Measurements from ENCODE around the gene SGK1. TPM values are rescaled to one million over a fixed set of nuclear protein-coding genes. Genes with fewer than 3 reads are reported as not detected.

Gene SGK1
- total and polyA plus RNA-seq, 7 donors = 17.2 to 352 (median 35.2) TPM

DNA sequence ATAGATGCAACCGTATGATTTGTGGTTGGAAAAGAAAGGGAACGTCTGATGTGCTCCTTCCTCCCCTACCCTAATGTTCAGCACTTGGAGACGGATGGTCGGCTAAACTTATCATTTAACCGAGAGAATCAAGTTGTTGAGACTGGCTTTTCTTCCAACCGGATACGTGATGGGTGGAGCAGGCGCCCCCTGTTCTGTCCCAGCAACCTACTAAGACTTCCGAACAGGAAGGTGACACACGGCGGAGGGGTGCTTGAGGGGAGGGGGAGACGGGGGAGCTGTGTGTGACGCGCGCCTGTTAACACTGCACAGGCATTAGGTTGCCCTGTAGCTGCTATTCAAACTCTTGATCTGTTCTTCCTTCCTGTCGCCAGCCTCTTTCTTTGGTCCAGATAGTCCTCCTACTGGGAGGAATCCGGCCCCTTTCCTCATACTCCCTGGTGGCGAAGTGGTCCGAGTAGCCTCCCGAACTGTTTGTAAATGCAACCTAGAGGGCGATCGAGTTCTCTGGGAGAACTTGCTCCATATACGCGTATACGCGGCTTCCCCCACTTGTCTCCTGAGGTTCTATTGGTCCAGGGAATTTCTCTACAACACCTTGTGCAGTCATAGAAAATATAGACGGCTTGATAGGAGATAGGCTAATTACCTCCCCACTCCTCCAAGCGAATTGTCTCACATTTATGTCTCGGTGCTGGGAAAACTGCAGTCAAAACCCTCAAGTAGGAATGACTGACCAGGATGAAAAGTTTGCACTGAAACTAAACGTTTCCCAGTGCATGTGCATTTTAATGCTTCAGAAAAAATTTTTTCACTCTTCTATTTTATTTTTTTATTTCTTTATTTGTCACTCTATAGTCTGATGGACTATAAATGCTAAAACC lies 139.5 kb downstream of the SGK1 start:
- TF ChIP-seq EP300 (IDR thresholded peaks at IDR 0.05) (no peak), POLR2AphosphoS5 (IDR thresholded peaks at IDR 0.05) (peak in 1 of 4 donors; percentile 15)
- TF ChIP-seq, protein P1, sequence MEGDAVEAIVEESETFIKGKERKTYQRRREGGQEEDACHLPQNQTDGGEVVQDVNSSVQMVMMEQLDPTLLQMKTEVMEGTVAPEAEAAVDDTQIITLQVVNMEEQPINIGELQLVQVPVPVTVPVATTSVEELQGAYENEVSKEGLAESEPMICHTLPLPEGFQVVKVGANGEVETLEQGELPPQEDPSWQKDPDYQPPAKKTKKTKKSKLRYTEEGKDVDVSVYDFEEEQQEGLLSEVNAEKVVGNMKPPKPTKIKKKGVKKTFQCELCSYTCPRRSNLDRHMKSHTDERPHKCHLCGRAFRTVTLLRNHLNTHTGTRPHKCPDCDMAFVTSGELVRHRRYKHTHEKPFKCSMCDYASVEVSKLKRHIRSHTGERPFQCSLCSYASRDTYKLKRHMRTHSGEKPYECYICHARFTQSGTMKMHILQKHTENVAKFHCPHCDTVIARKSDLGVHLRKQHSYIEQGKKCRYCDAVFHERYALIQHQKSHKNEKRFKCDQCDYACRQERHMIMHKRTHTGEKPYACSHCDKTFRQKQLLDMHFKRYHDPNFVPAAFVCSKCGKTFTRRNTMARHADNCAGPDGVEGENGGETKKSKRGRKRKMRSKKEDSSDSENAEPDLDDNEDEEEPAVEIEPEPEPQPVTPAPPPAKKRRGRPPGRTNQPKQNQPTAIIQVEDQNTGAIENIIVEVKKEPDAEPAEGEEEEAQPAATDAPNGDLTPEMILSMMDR (IDR thresholded peaks at IDR 0.05) = peak; percentile 38 to 59 (median 52)
- Histone ChIP-seq H3K27ac (peak overlapping the region; percentile 24 to 52 (median 46)), H3K36me3 (no peaks in the 10 kb centered on the region), H3K4me1 (peaks cover 0 to 32% (median 26%) of the 10 kb centered on the region in 4 donors), H3K9me3 (no peaks in the 10 kb centered on the region), H3K4me3 (peak overlapping the region in 3 of 4 donors; percentile 27 to 31 (median 27)), H3K27me3 (peaks cover 0 to 42% (median 0%) of the 10 kb centered on the region in 3 donors)
- WGBS, 2 donors = 3 to 5% methylated on average over 30 of the region's 30 CpGs
- intact Hi-C loops (cut with DNase I) = loop anchor here (5.0 to 10.0 kb wide), 3 partner anchors 224 to 876 kb away; partner anchors contain the start of genes HBS1L and TBPL1
- peak; percentile 86 for DNase-seq

DNA sequence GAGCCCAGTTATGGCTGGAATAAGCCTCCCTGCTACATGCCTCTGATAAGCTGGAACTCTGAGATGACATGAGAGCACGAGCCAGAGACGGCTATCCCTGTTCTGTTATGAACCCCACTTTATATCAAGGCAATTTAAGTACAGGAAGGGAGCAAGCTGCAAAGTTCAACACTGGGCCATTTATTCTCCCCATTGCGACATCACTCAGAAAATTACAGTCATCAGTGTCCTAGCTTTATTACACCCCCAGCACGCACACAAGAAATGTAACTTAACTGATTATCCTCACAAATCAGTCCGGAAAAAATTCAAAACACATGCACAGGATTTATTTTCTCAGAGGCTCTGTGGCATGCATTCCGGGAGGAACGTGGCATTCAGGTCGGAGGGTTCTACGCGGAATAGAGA lies 140.2 kb downstream of the SGK1 start:
- peaks cover 0 to 42% (median 0%) of the 10 kb centered on the region in 3 donors for H3K27me3 ChIP-seq
- WGBS, 2 donors = 15 to 30% methylated on average over 10 of the region's 10 CpGs
- no peaks in the 10 kb centered on the region for H3K9me3 ChIP-seq
- no peak for DNase-seq
- H3K4me3 ChIP-seq = peak overlapping the region in 3 of 4 donors; percentile 27 to 31 (median 27)
- no peak for TF ChIP-seq POLR2AphosphoS5 (IDR thresholded peaks at IDR 0.05)
- no peak for TF ChIP-seq EP300 (IDR thresholded peaks at IDR 0.05)
- TF ChIP-seq POLR2A (IDR thresholded peaks at IDR 0.05) = no peak
- TF ChIP-seq, protein P1 (IDR thresholded peaks at IDR 0.05) = no peak
- peaks cover 0 to 32% (median 26%) of the 10 kb centered on the region in 4 donors for H3K4me1 ChIP-seq
- intact Hi-C loops (cut with DNase I) = loop anchor here (5.0 to 10.0 kb wide), 3 partner anchors 223 to 877 kb away; partner anchors contain the start of genes HBS1L and TBPL1
- H3K36me3 ChIP-seq = peaks cover 0 to 4% (median 0%) of the 10 kb centered on the region in 4 donors
- peak overlapping the region; percentile 24 to 52 (median 46) for H3K27ac ChIP-seq

DNA sequence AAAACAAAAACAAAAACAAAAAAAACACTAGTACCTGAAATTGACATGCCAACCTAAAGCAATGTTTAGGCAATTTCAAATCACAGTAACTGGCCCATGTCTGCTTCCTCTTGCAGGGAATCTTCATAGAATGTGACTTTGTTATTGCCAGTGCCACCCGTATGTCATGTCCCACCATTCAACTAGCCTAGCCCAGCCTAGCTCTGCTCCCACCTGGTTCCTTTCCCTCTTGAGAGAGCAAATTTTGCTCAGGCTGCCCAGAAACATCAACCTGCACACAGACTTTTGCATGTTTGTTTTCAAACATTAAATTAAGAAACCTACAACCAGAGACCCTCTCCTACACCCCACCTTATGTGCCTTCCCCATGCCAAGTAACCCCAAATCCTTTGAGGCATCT lies 140.7 kb downstream of the SGK1 start:
- Histone ChIP-seq H3K4me1 (peaks cover 0 to 32% (median 26%) of the 10 kb centered on the region in 4 donors), H3K9me3 (no peaks in the 10 kb centered on the region), H3K27ac (peak overlapping the region in 3 of 4 donors; percentile 6 to 52 (median 43)), H3K4me3 (no peak overlapping the region), H3K27me3 (peaks cover 0 to 42% (median 0%) of the 10 kb centered on the region in 3 donors), H3K36me3 (peaks cover 0 to 7% (median 0%) of the 10 kb centered on the region in 4 donors)
- TF ChIP-seq EP300 (IDR thresholded peaks at IDR 0.05) (no peak), POLR2A (IDR thresholded peaks at IDR 0.05) (no peak), POLR2AphosphoS5 (IDR thresholded peaks at IDR 0.05) (no peak)
- TF ChIP-seq, protein P1 (IDR thresholded peaks at IDR 0.05) = no peak
- DNase-seq = no peak
- 83 to 88% methylated on average over 1 of the region's 1 CpG for WGBS, 2 donors
- intact Hi-C loops (cut with DNase I) = loop anchor here (5.0 to 10.0 kb wide), 3 partner anchors 222 to 878 kb away; partner anchors contain the start of genes HBS1L and TBPL1

DNA sequence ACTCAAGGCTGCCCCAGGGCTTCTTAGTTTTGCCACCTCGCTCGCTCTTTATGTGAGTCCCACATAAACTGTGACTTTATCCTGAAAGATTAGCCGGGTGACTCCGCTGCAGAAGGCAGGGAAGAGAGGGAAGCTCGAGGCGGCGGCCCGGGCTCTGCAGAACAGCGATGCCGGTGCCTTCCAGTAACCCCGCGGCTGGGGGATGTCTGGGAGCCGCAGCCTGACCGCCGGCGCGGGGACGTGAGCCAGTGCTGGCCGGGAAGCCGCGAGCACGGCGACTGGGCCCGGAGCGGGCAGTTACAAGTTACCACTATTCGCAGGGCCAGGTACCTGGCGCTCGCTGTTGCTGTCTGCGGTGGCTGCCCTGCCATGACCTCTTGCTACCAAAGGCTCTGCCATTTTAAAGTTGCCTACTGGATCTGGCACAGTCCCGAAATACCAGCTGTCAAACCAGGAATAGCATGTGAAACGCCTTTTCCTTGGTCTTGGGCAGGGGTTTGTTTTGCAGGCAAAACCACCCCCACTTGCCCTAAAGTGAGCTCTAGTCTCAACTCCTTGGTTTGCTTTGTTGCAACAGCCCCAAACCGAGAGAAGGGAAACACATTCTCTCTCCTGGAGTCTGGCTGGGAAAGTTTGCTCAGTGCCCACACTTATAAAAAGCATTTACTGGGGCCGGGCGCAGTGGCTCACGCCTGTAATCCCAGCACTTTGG lies 141.5 kb downstream of the SGK1 start:
- intact Hi-C loops (cut with DNase I) = loop anchor here (5.0 to 10.0 kb wide), 3 partner anchors 222 to 878 kb away; partner anchors contain the start of genes HBS1L and TBPL1

More for the DNA sequence above, 141.5 kb downstream of the SGK1 start:
- H3K4me1 ChIP-seq = peaks cover 0 to 32% (median 26%) of the 10 kb centered on the region in 4 donors
- peak; percentile 73 for DNase-seq
- H3K27ac ChIP-seq = peak overlapping the region; percentile 80 to 97 (median 88)
- H3K9me3 ChIP-seq = no peaks in the 10 kb centered on the region
- WGBS, 2 donors = 47 to 75% methylated on average over 35 of the region's 35 CpGs
- H3K4me3 ChIP-seq = peak overlapping the region; percentile 56 to 75 (median 72)
- TF ChIP-seq POLR2AphosphoS5 (IDR thresholded peaks at IDR 0.05) (peak in 1 of 4 donors; percentile 23), POLR2A (IDR thresholded peaks at IDR 0.05) (no peak), EP300 (IDR thresholded peaks at IDR 0.05) (no peak)
- TF ChIP-seq, protein P1 (IDR thresholded peaks at IDR 0.05) = no peak
- H3K36me3 ChIP-seq = peaks cover 0 to 15% (median 3%) of the 10 kb centered on the region in 4 donors
- peaks cover 0 to 42% (median 0%) of the 10 kb centered on the region in 3 donors for H3K27me3 ChIP-seq

Data from sigmoid colon (tissue), 7 donors.